Neutrophil (primary cell): ENCODE measurements around the gene CAPN2.
A peak's percentile ranks its signal among the peaks of the same experiment; 100 is the strongest.

ENCODE experiments used
- H3K27ac ChIP-seq: fragments of 200-600 bp; sonication (generic); 2 replicates; pipeline ENCODE4 v1.5.1; 2016; ENCODE audit warnings: mild to moderate bottlenecking, moderate library complexity
- H3K27me3 ChIP-seq: fragments of 200-600 bp; sonication (generic); 2 replicates; pipeline ENCODE4 v1.6.0; 2016; ENCODE audit warnings: mild to moderate bottlenecking
- H3K36me3 ChIP-seq: fragments of 200-600 bp; sonication (generic); 2 replicates; pipeline ENCODE4 v1.5.1; 2017
- H3K4me1 ChIP-seq, 2 experiments: fragments of 200-600 bp in 1 of 2; sonication (generic) in 1 of 2; 1 replicate in 1 of 2; 2 replicates in 1 of 2; pipeline versions ENCODE4 v1.5.1 to v1.6.1; 2013 to 2016; ENCODE audit warnings: low read depth in 1 of 2, low read length in 1 of 2, mild to moderate bottlenecking in 1 of 2, moderate library complexity in 1 of 2; ENCODE audit not compliant: control insufficient read depth in 1 of 2, insufficient read depth in 1 of 2
- H3K4me3 ChIP-seq, 2 experiments: fragments of 200-600 bp in 1 of 2; sonication (generic) in 1 of 2; 1 replicate in 1 of 2; 2 replicates in 1 of 2; pipeline ENCODE4 v1.5.1; 2013 to 2016; ENCODE audit warnings: low read depth in 1 of 2, low read length in 1 of 2, mild to moderate bottlenecking in 1 of 2, moderate library complexity in 1 of 2
- H3K9me3 ChIP-seq: fragments of 200-600 bp; sonication (generic); 2 replicates; pipeline ENCODE4 v1.5.1; 2016
- CTCF ChIP-seq: fragments of 200-600 bp; sonication (generic); IDR thresholded peaks from 2 replicates; pipeline ENCODE4 v1.5.1; 2016; ENCODE audit warnings: antibody characterized with exemption

CAPN2 gene

GRCh38 chr1:223712850-223713474, 623 bp downstream of the CAPN2 start:
- H3K27ac ChIP-seq: no peak overlapping the region
- peak overlapping the region; percentile 47 to 56 for H3K4me3 ChIP-seq
- no peaks in the 10 kb centered on the region for H3K36me3 ChIP-seq
- H3K4me1 ChIP-seq: peaks cover 22 to 26% of the 10 kb centered on the region in 2 experiments
- H3K9me3 ChIP-seq: no peaks in the 10 kb centered on the region
- TF ChIP-seq CTCF: no peak
- peaks cover 71% of the 10 kb centered on the region for H3K27me3 ChIP-seq

DNA sequence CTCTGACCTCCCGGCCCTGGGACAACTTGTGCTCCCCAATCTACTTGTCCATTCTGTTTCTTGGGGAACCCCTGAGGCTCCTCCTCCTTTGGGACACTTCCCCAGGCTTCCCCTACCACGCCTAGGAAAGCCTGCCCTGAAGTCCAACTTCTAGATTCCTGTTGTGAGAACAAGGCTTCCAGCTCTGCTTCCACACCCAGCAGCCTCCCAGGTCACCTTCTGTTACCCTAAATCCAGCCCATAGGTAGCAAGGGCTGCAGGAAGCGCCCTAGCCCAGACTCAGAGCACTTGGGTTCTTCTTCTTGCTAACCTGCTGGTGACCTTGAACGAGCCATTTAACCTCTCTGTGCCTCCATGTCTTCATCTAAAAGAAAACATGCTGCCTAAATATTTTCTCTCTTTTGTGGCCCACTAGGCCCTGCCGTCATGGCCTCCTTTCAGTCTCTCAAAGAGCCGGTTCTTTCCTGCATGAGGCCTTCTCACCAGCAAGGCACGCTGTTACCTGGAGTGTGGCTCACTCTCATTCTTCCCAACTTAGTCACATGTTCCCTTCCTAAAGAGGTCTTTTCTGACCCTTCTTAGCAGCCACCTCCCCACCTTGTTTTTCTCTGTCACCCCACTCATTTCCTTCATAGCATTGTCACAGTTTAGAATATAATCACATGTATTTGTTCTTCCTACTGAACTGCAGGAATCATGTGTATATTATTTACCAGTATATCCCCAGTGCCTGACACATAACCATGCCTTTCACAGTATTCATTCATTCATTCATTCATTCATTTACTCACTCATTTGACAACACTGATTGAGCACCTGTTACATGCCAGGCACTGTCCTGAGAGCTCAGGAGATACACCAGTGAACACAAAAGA, 1.4 kb downstream of the CAPN2 start:
- TF ChIP-seq CTCF: no peak
- no peak overlapping the region for H3K27ac ChIP-seq
- peaks cover 22 to 26% of the 10 kb centered on the region in 2 experiments for H3K4me1 ChIP-seq
- H3K27me3 ChIP-seq: peaks cover 71% of the 10 kb centered on the region
- no peaks in the 10 kb centered on the region for H3K9me3 ChIP-seq
- no peak overlapping the region for H3K4me3 ChIP-seq
- H3K36me3 ChIP-seq: no peaks in the 10 kb centered on the region

- no peak for TF ChIP-seq CTCF
- Histone ChIP-seq H3K27ac (no peak overlapping the region), H3K27me3 (peaks cover 66% of the 10 kb centered on the region)
Observed at GRCh38 chr1:223714421-223714724, 2.0 kb downstream of the CAPN2 start.

DNA sequence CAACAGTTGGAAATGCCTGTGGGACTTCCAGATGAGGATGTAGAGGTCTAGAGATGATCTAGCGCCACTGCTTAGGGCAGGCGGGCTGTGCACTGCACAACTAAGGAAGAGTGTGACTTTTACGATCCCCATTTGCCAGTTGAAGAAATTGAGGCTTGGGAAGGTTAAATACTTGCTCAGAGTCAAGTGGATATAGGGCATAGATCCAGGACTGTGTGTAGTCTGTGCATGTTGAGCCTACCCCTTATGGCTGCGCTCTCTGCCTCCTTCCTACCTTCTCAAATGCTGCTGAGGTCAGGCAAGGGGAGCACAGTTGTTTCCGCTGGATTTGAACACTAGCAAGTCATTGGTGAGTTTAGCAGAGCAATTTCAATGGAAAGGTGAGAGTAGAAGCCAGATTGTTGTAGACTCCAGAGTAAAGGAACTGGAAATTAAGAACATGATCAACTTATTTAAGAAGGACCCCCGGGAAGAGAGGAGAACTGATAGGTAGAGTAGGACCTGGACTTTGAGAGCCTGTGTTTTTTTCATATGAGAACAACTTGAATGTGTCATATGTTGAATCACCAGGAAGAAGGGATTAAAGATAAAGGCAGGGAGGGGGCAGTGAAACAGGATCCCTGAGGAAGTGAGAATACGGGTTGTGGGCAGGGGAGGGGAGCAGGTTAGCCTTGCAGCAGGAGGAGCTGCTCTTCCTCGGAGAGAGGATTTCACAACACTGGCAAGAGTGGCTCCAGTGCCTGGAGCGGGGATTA, 2.7 kb downstream of the CAPN2 start:
- no peaks in the 10 kb centered on the region for H3K9me3 ChIP-seq
- H3K36me3 ChIP-seq: no peaks in the 10 kb centered on the region
- no peak overlapping the region for H3K27ac ChIP-seq
- no peak overlapping the region for H3K4me3 ChIP-seq
- H3K27me3 ChIP-seq: peaks cover 59% of the 10 kb centered on the region
- no peak for TF ChIP-seq CTCF
- peaks cover 22 to 26% of the 10 kb centered on the region in 2 experiments for H3K4me1 ChIP-seq

More at GRCh38 chr1:223714421-223714724, 2.0 kb downstream of the CAPN2 start:
- no peaks in the 10 kb centered on the region for H3K9me3 ChIP-seq
- H3K4me3 ChIP-seq: no peak overlapping the region
- no peaks in the 10 kb centered on the region for H3K36me3 ChIP-seq
- H3K4me1 ChIP-seq: peaks cover 22 to 26% of the 10 kb centered on the region in 2 experiments

- Histone ChIP-seq H3K9me3 (no peaks in the 10 kb centered on the region), H3K27me3 (peaks cover 53% of the 10 kb centered on the region), H3K4me1 (peaks cover 22 to 26% of the 10 kb centered on the region in 2 experiments), H3K4me3 (no peak overlapping the region), H3K27ac (no peak overlapping the region), H3K36me3 (no peaks in the 10 kb centered on the region)
- no peak for TF ChIP-seq CTCF
Observed at GRCh38 chr1:223715604-223716172, 3.3 kb downstream of the CAPN2 start.
